ENCODE results near the gene ZPLD1. TPM values are rescaled to one million over a fixed set of nuclear protein-coding genes. Genes with fewer than 3 reads are reported as not detected.

Gene ZPLD1
- total and polyA plus RNA-seq, 5 donors from 2014 or later: not detected

- H3K4me1 ChIP-seq (ENCODE audit: control insufficient read depth, insufficient read depth, low read length, poor library complexity, severe bottlenecking): no peaks in the 10 kb centered on the region
- Mint-ChIP-seq H3K9me3 (no peaks in the 10 kb centered on the region), H3K4me1 (no peaks in the 10 kb centered on the region), H3K27me3 (no peaks in the 10 kb centered on the region), H3K36me3 (no peaks in the 10 kb centered on the region), H3K27ac (no peak overlapping the region), H3K4me3 (no peak overlapping the region)
- no peaks in the 10 kb centered on the region for H3K9me3 ChIP-seq (ENCODE audit: control insufficient read depth in 2 of 2, low read length in 2 of 2)
- H3K4me3 ChIP-seq (ENCODE audit: low read depth, low read length): no peak overlapping the region
- H3K27ac ChIP-seq (ENCODE audit: insufficient read depth, low read length, poor library complexity, severe bottlenecking): no peak overlapping the region
- H3K36me3 ChIP-seq (ENCODE audit: control insufficient read depth, insufficient read depth, low read length): no peaks in the 10 kb centered on the region
- ATAC-seq (ENCODE audit: low read depth in 2 of 2) (no peak), DNase-seq (no peak)
- H3K27me3 ChIP-seq (ENCODE audit: control insufficient read depth, insufficient read depth, low read length): no peaks in the 10 kb centered on the region
These were observed 92.0 kb downstream of the ZPLD1 start for GRCh38 chr3:102526865-102527264.

GRCh38 chr3:102528727-102529126 is 93.9 kb downstream of the ZPLD1 start:
- H3K4me3 Mint-ChIP-seq: no peak overlapping the region
- H3K27me3 Mint-ChIP-seq: no peaks in the 10 kb centered on the region
- no peak overlapping the region for H3K27ac Mint-ChIP-seq
- H3K36me3 ChIP-seq (ENCODE audit: control insufficient read depth, insufficient read depth, low read length): no peaks in the 10 kb centered on the region
- no peak overlapping the region for H3K4me3 ChIP-seq (ENCODE audit: low read depth, low read length)
- DNase-seq: no peak
- H3K9me3 ChIP-seq (ENCODE audit: control insufficient read depth in 2 of 2, low read length in 2 of 2): no peaks in the 10 kb centered on the region
- H3K4me1 ChIP-seq (ENCODE audit: control insufficient read depth, insufficient read depth, low read length, poor library complexity, severe bottlenecking): no peaks in the 10 kb centered on the region
- H3K27ac ChIP-seq (ENCODE audit: insufficient read depth, low read length, poor library complexity, severe bottlenecking): no peak overlapping the region
- no peaks in the 10 kb centered on the region for H3K27me3 ChIP-seq (ENCODE audit: control insufficient read depth, insufficient read depth, low read length)
- H3K9me3 Mint-ChIP-seq: no peaks in the 10 kb centered on the region
- H3K36me3 Mint-ChIP-seq: no peaks in the 10 kb centered on the region
- H3K4me1 Mint-ChIP-seq: no peaks in the 10 kb centered on the region
- no peak for ATAC-seq (ENCODE audit: low read depth in 2 of 2)

Data from CD4-positive, CD25-positive, alpha-beta regulatory T cell (primary cell).